OCI-M2 (cell line): ENCODE data around the gene CTAGE1.
"Not testable (repeated sequence)": the region's sequence is repeated elsewhere in the genome, so short reads cannot be mapped to it uniquely, and the experiment has no call there.

Experiments used
- DNase-seq: peaks from one replicate; lab custom pipeline; 2025; ENCODE audit not compliant: unreplicated experiment; lab: John Stamatoyannopoulos, UW

CTAGE1 gene

DNA sequence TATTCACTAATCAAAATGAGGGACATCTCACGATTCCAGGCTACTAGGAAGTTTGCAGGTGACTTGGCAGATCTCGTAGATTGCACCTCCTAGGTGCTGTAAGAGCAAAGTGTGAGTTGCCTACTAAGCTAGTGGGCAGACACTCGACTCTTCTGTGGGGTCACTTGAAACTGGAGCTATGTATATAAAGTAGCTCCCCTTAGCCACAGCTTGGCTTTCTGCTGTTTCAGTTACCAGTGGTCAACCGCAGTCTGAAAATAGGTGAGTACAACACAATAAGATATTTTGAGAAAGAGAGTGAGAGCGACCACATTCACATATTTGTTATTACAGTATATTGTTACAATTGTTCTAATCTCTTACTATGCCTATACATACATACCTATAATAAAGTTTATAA, 23.3 kb downstream of the CTAGE1 start:
- DNase-seq = no peak

DNA sequence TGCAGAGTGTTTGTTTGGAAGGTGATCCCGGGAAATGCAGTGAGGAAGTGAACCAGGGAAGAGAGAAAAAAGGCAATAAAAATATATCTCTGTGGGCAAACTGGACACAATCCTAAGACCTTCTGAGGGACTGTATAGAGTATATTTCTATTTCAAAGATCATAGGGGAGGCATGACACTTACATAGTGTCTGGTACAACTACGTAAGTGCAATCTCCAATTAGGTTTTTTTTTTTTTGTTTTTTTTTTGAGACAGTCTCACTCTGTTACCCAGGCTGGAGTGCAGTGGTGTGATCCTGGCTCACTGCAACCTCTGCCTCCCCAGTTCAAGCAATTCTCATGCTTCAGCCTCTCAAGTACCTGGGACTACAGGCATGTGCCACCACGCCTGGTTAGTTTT, 24.6 kb downstream of the CTAGE1 start:
- DNase-seq = not testable (repeated sequence)

DNA sequence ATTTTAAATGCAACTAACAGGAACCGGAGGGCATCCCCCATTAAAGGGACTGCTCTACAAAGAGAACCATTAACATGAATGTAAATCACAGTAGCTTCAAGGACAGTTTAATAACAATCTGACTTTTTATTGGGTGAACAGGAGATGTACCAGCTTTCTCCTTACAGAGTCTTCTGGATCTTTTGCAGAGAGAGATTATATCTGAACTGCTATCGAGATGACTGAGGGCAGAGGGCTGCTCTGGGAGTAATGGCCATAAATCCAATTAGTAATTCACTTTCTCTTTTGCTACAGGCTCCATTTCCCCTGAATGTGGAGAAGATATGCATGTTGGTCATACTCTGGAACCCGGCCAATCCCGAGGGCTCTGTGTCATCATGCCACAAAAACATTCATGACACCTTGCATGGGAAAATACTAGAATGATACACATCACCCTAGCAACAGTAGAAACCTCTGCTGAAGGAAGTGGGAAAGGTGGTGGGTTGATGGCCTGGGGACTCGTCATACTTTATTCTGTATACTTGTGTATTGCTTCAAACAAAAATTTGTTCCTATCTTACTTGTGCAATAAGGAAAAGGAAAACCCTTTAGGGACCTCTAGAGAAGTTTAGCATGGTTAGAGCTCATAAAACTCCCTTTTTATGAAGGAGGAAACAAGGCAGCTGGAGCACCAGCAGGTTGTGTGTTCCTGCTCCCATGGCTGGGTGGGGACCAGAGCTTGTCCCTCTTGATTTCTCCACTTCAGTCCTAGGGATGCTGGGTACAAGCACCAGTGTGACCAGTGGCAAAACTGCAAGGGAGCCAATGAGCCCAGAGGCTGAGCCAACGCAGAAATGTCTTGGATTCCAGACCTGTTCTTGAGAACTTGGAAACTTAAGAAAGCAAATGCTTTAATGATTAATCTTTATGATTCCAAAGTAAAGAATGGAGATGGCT, 26.0 kb downstream of the CTAGE1 start:
- DNase-seq = no peak

- no peak for DNase-seq
Measured at GRCh38 chr18:22387787-22388186, 29.9 kb downstream of the CTAGE1 start.

DNA sequence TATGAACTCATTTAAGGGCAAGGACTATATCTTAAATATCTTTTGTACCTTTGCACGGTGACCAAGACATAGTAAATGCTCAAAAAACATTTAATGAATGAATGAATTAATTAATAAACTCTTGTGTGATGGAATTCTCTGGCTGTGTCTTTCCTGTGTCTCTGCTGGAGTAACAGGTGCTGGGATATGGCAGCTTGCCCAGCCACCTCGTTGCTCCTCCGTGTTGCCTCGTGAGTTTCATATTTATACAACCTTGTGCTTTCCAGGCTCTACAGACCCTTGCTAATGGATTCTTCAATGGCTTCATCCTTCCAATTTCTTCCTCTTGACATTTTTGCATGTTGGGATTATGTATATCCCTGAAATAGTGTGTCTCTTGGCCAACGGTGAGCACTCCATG, 30.4 kb downstream of the CTAGE1 start:
- DNase-seq = no peak

DNA sequence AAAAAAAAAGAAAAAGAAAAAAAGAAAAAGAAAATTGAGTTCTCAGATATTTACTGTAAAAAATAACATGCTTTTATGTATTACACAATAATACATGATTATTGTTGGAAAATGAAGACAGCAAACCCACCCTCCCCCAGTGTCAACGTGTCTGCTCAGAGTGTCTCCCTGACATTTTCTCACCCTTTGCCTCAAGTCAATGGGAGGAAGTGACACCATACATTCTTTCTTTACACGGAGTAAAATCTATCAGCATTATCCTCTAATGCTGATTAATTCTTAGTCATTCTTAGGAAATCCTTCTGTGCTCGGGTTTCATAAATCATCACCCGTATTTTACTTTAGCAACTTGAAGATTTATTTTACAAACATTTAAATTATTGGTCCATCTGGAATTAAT, 32.0 kb downstream of the CTAGE1 start:
- DNase-seq = no peak

DNA sequence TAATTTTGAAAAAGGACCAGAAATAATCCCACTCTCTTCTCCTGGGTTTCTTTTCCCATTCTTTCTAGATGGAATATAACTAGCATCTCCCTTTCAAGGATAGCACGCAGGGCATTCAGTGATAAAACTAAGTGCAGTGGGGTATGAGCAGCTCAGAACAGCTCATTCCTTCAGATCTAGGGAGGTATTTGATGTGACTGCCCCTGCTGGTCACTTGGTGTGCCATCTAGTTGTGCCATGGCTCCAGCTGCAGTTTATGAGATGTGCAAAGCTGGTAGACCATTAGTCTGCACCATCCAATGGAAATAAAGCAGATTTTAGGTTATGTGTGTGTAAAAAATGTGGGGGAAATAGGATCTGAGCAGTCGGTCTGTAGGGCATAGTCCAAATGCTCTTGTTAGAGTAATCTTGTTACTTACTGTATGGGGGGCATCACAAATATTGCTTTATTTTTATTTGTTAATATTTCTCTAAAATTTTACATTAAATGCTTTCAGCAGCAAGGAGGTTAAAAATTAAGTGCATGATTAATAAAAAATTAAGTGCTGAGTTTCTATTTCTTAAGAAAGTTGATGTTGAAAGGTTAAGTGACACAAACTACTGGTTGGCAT, 38.9 kb downstream of the CTAGE1 start:
- no peak for DNase-seq

- DNase-seq = no peak
Measured at GRCh38 chr18:22377769-22378168, 39.9 kb downstream of the CTAGE1 start.

DNA sequence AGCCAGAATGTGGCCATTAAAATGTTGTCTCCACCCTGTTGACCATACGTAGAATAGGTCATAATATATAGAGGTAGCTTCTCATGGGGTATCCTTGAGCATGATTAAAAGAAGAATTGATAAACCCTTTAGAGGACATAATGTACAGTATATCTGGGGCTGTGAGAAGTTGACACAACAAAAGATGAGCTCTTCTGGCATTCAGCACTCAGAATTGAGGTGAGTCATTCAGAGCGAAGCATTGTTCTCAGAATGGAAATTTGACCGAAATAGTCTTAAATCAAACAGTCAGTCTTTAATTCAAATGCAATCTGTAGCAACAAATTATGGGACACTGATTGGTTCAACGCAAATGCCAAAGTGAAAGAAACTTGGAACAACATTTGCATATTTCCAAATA, 47.3 kb downstream of the CTAGE1 start:
- no peak for DNase-seq

DNA sequence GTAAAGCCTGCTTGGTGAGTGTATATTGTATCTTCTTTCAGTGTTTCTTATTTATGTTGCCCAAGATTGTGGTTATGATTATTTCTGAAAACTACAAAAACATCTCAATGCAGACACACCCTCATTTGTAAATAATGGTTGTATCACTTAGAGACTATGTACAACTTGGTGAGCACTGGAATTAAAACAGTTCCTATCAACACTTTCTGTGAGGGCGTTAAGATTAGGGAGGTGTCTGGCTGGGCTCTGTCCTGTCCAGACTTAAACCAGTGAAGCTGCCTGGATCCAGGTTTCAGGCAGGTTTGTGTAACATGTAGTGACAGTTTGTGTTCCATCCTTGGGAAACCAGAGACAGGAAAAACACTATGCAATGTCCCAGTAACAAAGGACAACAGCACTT, 49.7 kb downstream of the CTAGE1 start:
- DNase-seq = no peak

DNA sequence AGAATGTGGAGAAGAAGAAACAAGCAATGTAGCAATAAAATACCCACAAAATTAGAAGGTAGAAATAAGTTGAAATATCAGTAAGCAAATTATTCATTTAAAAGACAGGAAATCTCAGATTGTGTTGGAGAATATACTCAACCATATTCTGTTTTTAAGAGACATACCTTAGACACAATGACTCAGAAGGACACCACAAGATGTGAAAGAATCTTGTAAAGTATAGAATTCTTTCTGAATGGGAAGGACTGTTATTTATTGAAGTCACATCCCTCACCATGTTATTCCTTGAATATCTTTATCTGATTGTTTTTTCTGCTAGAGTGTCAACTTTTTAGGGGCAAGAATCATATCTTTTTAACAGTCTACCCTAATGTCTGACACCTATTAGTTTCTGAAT, 50.4 kb downstream of the CTAGE1 start:
- no peak for DNase-seq

GRCh38 chr18:22363867-22364463, 53.8 kb downstream of the CTAGE1 start:
- no peak for DNase-seq
